IMR-90 (cell line): ENCODE measurements around the gene CDS1. TPM values are rescaled to one million over a fixed set of nuclear protein-coding genes. Genes with fewer than 3 reads are reported as not detected.
A peak's percentile ranks its signal among the peaks of the same experiment; 100 is the strongest.

Experiments
- ATAC-seq: fragments of 200-7000 bp; cut with Tn5 transposase; 2 replicates; pipeline ENCODE4 v1.9.1; 2020; ENCODE audit warnings: low read depth, mild to moderate bottlenecking, moderate library complexity
- BruUV-seq: library from RNA; stranded (reverse); fragments of 400-500 nt; replicated peaks from 2 replicates; lab custom pipeline; 2021; lab: Mats Ljungman, UMichigan
- CTCF ChIA-PET: fragments of 300-600 bp; formaldehyde crosslinking; extraction: SDS; loops from one replicate; lab custom pipeline; 2021; ENCODE audit warnings: antibody characterized with exemption; lab: Yijun Ruan, JAX
- POLR2A ChIA-PET: fragments of 300-600 bp; sonication (Branson Sonifier 250); formaldehyde crosslinking; loops from one replicate; lab custom pipeline; 2022; ENCODE audit warnings: antibody characterized with exemption; ENCODE audit not compliant: unreplicated experiment; lab: Charles Lee
- DNase-seq: peaks from one replicate; pipeline ENCODE4 v3.0.0; 2013
- H2AFZ ChIP-seq: replicated peaks from 2 replicates; pipeline ENCODE3; 2013; ENCODE audit warnings: low read length, mild to moderate bottlenecking; ENCODE audit not compliant: poor library complexity
- H2AK5ac ChIP-seq: 2 replicates; pipeline ENCODE4 v1.6.1; 2013; ENCODE audit warnings: low read depth, low read length, inconsistent platforms
- H2AK9ac ChIP-seq: replicated peaks from 2 replicates; pipeline ENCODE3; 2013; ENCODE audit warnings: mild to moderate bottlenecking, low read depth, low read length, moderate library complexity; ENCODE audit not compliant: poor library complexity
- H2BK120ac ChIP-seq: 2 replicates; pipeline ENCODE4 v1.6.1; 2013; ENCODE audit warnings: low read depth, low read length, inconsistent platforms
- H2BK15ac ChIP-seq: 3 replicates; pipeline ENCODE4 v1.6.1; 2013; ENCODE audit warnings: low read depth, low read length, inconsistent platforms
- H2BK20ac ChIP-seq: 2 replicates; pipeline ENCODE4 v1.6.1; 2013; ENCODE audit warnings: low read depth, mild to moderate bottlenecking, inconsistent platforms, low read length, moderate library complexity
- H2BK5ac ChIP-seq: 2 replicates; pipeline ENCODE4 v1.6.1; 2013; ENCODE audit warnings: mild to moderate bottlenecking, low read depth, low read length, inconsistent platforms; ENCODE audit not compliant: poor library complexity, severe bottlenecking
- H3K14ac ChIP-seq: replicated peaks from 2 replicates; pipeline ENCODE4 v1.6.1; 2013; ENCODE audit warnings: low read depth, low read length, inconsistent platforms
- H3K18ac ChIP-seq: 2 replicates; pipeline ENCODE4 v1.6.1; 2013; ENCODE audit warnings: low read depth, low read length, control low read depth
- H3K23ac ChIP-seq: 2 replicates; pipeline ENCODE4 v1.6.1; 2013; ENCODE audit warnings: low read depth, low read length, inconsistent platforms
- H3K27ac ChIP-seq: 2 replicates; pipeline ENCODE4 v1.5.1; 2013; ENCODE audit warnings: mild to moderate bottlenecking, control low read depth, low read length; ENCODE audit not compliant: insufficient read depth
- H3K27me3 ChIP-seq: 2 replicates; pipeline ENCODE4 v1.6.1; 2013; ENCODE audit warnings: low read length; ENCODE audit not compliant: control insufficient read depth, insufficient read depth
- H3K36me3 ChIP-seq: 2 replicates; pipeline ENCODE4 v1.6.1; 2013; ENCODE audit warnings: low read length, mixed read lengths; ENCODE audit not compliant: control insufficient read depth, insufficient read depth
- H3K4ac ChIP-seq: 2 replicates; pipeline ENCODE4 v1.6.1; 2013; ENCODE audit warnings: low read depth, low read length, inconsistent platforms
- H3K4me1 ChIP-seq: 2 replicates; pipeline ENCODE4 v1.6.1; 2013; ENCODE audit warnings: low read length, mixed read lengths; ENCODE audit not compliant: control insufficient read depth, insufficient read depth
- H3K4me2 ChIP-seq: 2 replicates; pipeline ENCODE4 v1.6.1; 2013; ENCODE audit warnings: low read depth, mild to moderate bottlenecking, control low read depth, low read length, moderate library complexity
- H3K4me3 ChIP-seq: 2 replicates; pipeline ENCODE4 v1.5.1; 2013; ENCODE audit warnings: low read depth, mild to moderate bottlenecking, control low read depth, low read length, moderate library complexity; ENCODE audit not compliant: insufficient read depth
- H3K56ac ChIP-seq: 2 replicates; pipeline ENCODE4 v1.6.1; 2013; ENCODE audit warnings: low read length, inconsistent platforms; ENCODE audit not compliant: insufficient read depth; ENCODE audit errors: extremely low read depth
- H3K79me1 ChIP-seq, 2 experiments: 2 replicates each; pipeline ENCODE4 v1.6.1; 2013; ENCODE audit warnings: low read length in 2 of 2, inconsistent platforms in 1 of 2, low read depth in 1 of 2
- H3K9ac ChIP-seq: 2 replicates; pipeline ENCODE4 v1.6.1; 2013; ENCODE audit warnings: low read depth, low read length, control low read depth
- H3K9me1 ChIP-seq: 2 replicates; pipeline ENCODE4 v1.6.1; 2013; ENCODE audit warnings: low read length, inconsistent platforms; ENCODE audit not compliant: insufficient read depth
- H3K9me3 ChIP-seq: 2 replicates; pipeline ENCODE4 v1.6.1; 2013; ENCODE audit warnings: low read length; ENCODE audit not compliant: control insufficient read depth, insufficient read depth
- H4K20me1 ChIP-seq: 2 replicates; pipeline ENCODE4 v1.6.1; 2013; ENCODE audit warnings: low read length, inconsistent platforms; ENCODE audit not compliant: insufficient read depth
- H4K5ac ChIP-seq: 2 replicates; pipeline ENCODE4 v1.6.1; 2013; ENCODE audit warnings: mild to moderate bottlenecking, low read depth, low read length, control low read depth
- H4K8ac ChIP-seq, 2 experiments: 2 replicates each; pipeline ENCODE4 v1.6.1; 2013; ENCODE audit warnings: low read depth in 2 of 2, low read length in 2 of 2, control low read depth in 1 of 2, inconsistent platforms in 1 of 2
- H4K91ac ChIP-seq: 2 replicates; pipeline ENCODE4 v1.6.1; 2013; ENCODE audit warnings: low read depth, low read length, inconsistent platforms; ENCODE audit not compliant: insufficient read depth
- BHLHE40 ChIP-seq: fragments of 150-350 bp; IDR thresholded peaks from 2 replicates; pipeline ENCODE4 v1.6.1; 2016; ENCODE audit warnings: mild to moderate bottlenecking, low read depth, low read length
- CEBPB ChIP-seq: IDR thresholded peaks from 2 replicates; pipeline ENCODE4 v1.6.1; 2012; ENCODE audit warnings: low read depth, low read length, improper control_type of control experiment
- CHD1 ChIP-seq: IDR thresholded peaks from 2 replicates; pipeline ENCODE4 v1.6.1; 2012; ENCODE audit warnings: low read depth, low read length, improper control_type of control experiment
- ELK1 ChIP-seq: fragments of 150-350 bp; IDR thresholded peaks from 2 replicates; pipeline ENCODE4 v1.6.1; 2016; ENCODE audit warnings: low read depth, mild to moderate bottlenecking, low read length, moderate library complexity, borderline replicate concordance
- FOS ChIP-seq: fragments of 150-350 bp; IDR thresholded peaks from 2 replicates; pipeline ENCODE4 v1.6.1; 2016; ENCODE audit warnings: low read depth, low read length
- MAFK ChIP-seq: IDR thresholded peaks from 2 replicates; pipeline ENCODE4 v1.6.1; 2012; ENCODE audit warnings: low read depth, low read length, improper control_type of control experiment
- MAZ ChIP-seq: IDR thresholded peaks from 2 replicates; pipeline ENCODE4 v1.6.1; 2012; ENCODE audit warnings: low read depth, mild to moderate bottlenecking, low read length, improper control_type of control experiment, moderate library complexity, borderline replicate concordance
- NFE2L2 ChIP-seq: fragments of 150-350 bp; IDR thresholded peaks from 2 replicates; pipeline ENCODE4 v1.6.1; 2016; ENCODE audit warnings: low read depth, mild to moderate bottlenecking, low read length
- POLR2A ChIP-seq: IDR thresholded peaks from 2 replicates; pipeline ENCODE4 v1.6.1; 2012; ENCODE audit warnings: mild to moderate bottlenecking, low read depth, low read length
- RAD21 ChIP-seq: IDR thresholded peaks from 2 replicates; pipeline ENCODE4 v1.6.1; 2012; ENCODE audit warnings: low read length, improper control_type of control experiment
- RCOR1 ChIP-seq: IDR thresholded peaks from 2 replicates; pipeline ENCODE4 v1.6.1; 2012; ENCODE audit warnings: mild to moderate bottlenecking, low read length, improper control_type of control experiment; ENCODE audit not compliant: insufficient replicate concordance
- SMC3 ChIP-seq: fragments of 150-350 bp; IDR thresholded peaks from 2 replicates; pipeline ENCODE4 v1.6.1; 2016; ENCODE audit warnings: low read depth, mild to moderate bottlenecking, antibody characterized with exemption, low read length, moderate library complexity
- WGBS, 2 experiments: methylation state at CpG; one replicate each; pipeline versions ENCODE4 v1.1.5 to v1.1.7; 2013; ENCODE audit warnings: missing lambda C conversion rate in 2 of 2; ENCODE audit not compliant: insufficient read length in 1 of 2; ENCODE audit errors: extremely low coverage in 2 of 2; 5-methylcytosine and 5-hydroxymethylcytosine counted together
- dilution Hi-C: fragments of 300-500 bp; cut with HindIII; formaldehyde crosslinking; loops from one replicate; pipeline ENCODE4 v1.14.3; 2018; ENCODE audit warnings: low sequenced_read_pairs; ENCODE audit not compliant: unreplicated experiment
- in situ Hi-C: fragments of 300-500 bp; cut with MboI; formaldehyde crosslinking; loops from 3 replicates; pipeline ENCODE4 v1.14.3; 2019; ENCODE audit warnings: low sequenced_read_pairs, inconsistent platforms, mixed read lengths
- intact Hi-C: fragments of 100-400 bp; cut with micrococcal nuclease; formaldehyde crosslinking; loops from 2 replicates; pipeline ENCODE4 v1.10.0; 2022
- polyA plus RNA-seq, 3 experiments: library from polyadenylated mRNA; depleted of rRNA; stranded (reverse); fragments of >200 nt; gene quantifications; 2 replicates each; pipeline ENCODE4 v1.2.3, GENCODE V29; 2012; ENCODE audit warnings: low replicate concordance in 1 of 3
- total RNA-seq: library from RNA; depleted of rRNA; stranded (reverse); fragments of >200 nt; gene quantifications from 2 replicates; pipeline ENCODE4 v1.2.3, GENCODE V29; 2012

CDS1 gene
- total and polyA plus RNA-seq, 2 of the 4 experiments (the other 2 are of a cell fraction), result under 0.01 to 0.02 TPM

- Histone ChIP-seq H3K36me3 (no peaks in the 10 kb centered on the region), H4K5ac (no peak overlapping the region), H3K4me1 (no peaks in the 10 kb centered on the region), H2AK9ac (no peak overlapping the region), H3K79me1 (no peaks in the 10 kb centered on the region), H2BK5ac (no peak overlapping the region), H2AFZ (peak overlapping the region; percentile 32), H4K91ac (no peak overlapping the region), H3K9me3 (no peaks in the 10 kb centered on the region), H3K4me3 (no peak overlapping the region), H3K9ac (no peak overlapping the region), H3K4ac (no peak overlapping the region), H2BK120ac (no peak overlapping the region), H3K56ac (no peak overlapping the region), H2BK20ac (no peak overlapping the region), H2AK5ac (no peak overlapping the region), H3K18ac (no peak overlapping the region), H2BK15ac (no peak overlapping the region), H3K9me1 (no peaks in the 10 kb centered on the region), H4K20me1 (no peaks in the 10 kb centered on the region), H3K23ac (no peak overlapping the region), H3K14ac (no peak overlapping the region), H3K4me2 (no peak overlapping the region), H3K27ac (no peak overlapping the region), H3K27me3 (peaks cover 5% of the 10 kb centered on the region), H4K8ac (no peak overlapping the region)
- TF ChIP-seq CHD1 (no peak), SMC3 (no peak), ELK1 (no peak), RAD21 (no peak), CEBPB (no peak), RCOR1 (no peak), MAFK (no peak), MAZ (no peak), NFE2L2 (no peak), BHLHE40 (no peak), POLR2A (no peak), FOS (no peak)
- in situ Hi-C loops (no loop called here), intact Hi-C loops (no loop called here), dilution Hi-C loops (no loop called here)
- ATAC-seq (no peak), DNase-seq (no peak)
- BruUV-seq, result no TSS peak
- POLR2A ChIA-PET, result no interaction called here
- whole genome bisulfite sequencing, 2 experiments, result 58% methylated on average over 2 of the region's 5 CpGs; no CpG with 5 or more reads in 1 of the 2 experiments
- CTCF ChIA-PET, result no interaction called here
Measured at GRCh38 chr4:84615355-84615754, 32.4 kb downstream of the CDS1 start.
